ENCODE data around the gene FAAP20.

DNA sequence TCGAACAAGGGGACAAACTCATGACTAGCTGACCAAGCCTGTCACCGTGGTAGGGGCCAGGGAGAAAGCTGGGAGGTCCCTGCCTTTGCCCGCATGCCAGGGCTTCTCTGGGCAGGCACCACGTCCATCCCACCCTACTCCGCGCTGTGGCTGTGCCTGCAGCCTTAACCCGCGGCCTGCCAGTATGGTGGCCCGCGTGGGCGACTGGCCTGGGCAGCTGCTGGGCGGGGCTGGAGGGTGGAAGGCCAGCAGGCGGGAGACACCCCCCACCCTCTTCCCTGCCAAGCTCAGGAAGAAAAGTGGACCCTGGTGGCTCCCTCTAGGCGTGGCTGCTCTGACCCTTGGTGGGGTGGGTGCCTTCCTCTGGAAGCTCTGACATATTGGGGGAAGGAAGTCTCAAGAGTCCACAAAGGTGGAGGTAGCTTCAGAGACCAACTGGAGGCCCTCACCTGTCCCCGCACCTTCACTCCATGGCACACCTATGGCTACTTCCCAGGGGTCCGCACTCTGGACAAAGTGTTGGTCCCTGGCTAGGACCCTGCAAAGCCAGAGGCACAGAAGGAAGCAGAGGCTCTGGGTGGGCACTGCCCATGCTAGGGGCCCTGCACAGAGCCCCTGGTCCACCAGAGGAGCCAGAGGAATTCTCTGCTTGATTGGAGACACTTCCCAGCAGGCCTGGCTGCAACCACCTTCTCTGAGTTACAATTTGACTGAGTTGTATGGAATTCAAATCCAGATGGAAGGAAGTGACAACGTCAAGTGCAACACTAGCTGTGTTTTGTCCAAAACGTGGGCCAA, 30.3 kb upstream of the FAAP20 start:
- TF ChIP-seq, protein P1, sequence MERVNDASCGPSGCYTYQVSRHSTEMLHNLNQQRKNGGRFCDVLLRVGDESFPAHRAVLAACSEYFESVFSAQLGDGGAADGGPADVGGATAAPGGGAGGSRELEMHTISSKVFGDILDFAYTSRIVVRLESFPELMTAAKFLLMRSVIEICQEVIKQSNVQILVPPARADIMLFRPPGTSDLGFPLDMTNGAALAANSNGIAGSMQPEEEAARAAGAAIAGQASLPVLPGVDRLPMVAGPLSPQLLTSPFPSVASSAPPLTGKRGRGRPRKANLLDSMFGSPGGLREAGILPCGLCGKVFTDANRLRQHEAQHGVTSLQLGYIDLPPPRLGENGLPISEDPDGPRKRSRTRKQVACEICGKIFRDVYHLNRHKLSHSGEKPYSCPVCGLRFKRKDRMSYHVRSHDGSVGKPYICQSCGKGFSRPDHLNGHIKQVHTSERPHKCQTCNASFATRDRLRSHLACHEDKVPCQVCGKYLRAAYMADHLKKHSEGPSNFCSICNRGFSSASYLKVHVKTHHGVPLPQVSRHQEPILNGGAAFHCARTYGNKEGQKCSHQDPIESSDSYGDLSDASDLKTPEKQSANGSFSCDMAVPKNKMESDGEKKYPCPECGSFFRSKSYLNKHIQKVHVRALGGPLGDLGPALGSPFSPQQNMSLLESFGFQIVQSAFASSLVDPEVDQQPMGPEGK (tag by site-specific recombination; IDR thresholded peaks at IDR 0.05): no peak
- TF ChIP-seq, protein P2, sequence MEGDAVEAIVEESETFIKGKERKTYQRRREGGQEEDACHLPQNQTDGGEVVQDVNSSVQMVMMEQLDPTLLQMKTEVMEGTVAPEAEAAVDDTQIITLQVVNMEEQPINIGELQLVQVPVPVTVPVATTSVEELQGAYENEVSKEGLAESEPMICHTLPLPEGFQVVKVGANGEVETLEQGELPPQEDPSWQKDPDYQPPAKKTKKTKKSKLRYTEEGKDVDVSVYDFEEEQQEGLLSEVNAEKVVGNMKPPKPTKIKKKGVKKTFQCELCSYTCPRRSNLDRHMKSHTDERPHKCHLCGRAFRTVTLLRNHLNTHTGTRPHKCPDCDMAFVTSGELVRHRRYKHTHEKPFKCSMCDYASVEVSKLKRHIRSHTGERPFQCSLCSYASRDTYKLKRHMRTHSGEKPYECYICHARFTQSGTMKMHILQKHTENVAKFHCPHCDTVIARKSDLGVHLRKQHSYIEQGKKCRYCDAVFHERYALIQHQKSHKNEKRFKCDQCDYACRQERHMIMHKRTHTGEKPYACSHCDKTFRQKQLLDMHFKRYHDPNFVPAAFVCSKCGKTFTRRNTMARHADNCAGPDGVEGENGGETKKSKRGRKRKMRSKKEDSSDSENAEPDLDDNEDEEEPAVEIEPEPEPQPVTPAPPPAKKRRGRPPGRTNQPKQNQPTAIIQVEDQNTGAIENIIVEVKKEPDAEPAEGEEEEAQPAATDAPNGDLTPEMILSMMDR (tag by site-specific recombination; IDR thresholded peaks at IDR 0.05): no peak
- TF ChIP-seq ZNF610 (tag by site-specific recombination; IDR thresholded peaks at IDR 0.05; ENCODE audit: borderline replicate concordance) (no peak), TCF7L2 (IDR thresholded peaks at IDR 0.05; ENCODE audit: borderline replicate concordance, low read depth, low read length) (no peak), GLIS2 (tag by site-specific recombination; IDR thresholded peaks at IDR 0.05) (no peak), YY1 (tag by site-specific recombination; IDR thresholded peaks at IDR 0.05) (no peak), ZNF670 (tag by site-specific recombination; IDR thresholded peaks at IDR 0.05; ENCODE audit: low read depth) (no peak), ZNF138 (tag by site-specific recombination; IDR thresholded peaks at IDR 0.05; ENCODE audit: borderline replicate concordance) (no peak), MZF1 (tag by site-specific recombination; IDR thresholded peaks at IDR 0.05; ENCODE audit: borderline replicate concordance) (no peak), ZBTB7A (tag by site-specific recombination; IDR thresholded peaks at IDR 0.05; ENCODE audit: low read depth) (no peak), ZNF174 (tag by site-specific recombination; IDR thresholded peaks at IDR 0.05) (no peak), ZNF311 (tag by site-specific recombination; IDR thresholded peaks at IDR 0.05; ENCODE audit: borderline replicate concordance) (no peak)
- TF ChIP-seq, protein P3, sequence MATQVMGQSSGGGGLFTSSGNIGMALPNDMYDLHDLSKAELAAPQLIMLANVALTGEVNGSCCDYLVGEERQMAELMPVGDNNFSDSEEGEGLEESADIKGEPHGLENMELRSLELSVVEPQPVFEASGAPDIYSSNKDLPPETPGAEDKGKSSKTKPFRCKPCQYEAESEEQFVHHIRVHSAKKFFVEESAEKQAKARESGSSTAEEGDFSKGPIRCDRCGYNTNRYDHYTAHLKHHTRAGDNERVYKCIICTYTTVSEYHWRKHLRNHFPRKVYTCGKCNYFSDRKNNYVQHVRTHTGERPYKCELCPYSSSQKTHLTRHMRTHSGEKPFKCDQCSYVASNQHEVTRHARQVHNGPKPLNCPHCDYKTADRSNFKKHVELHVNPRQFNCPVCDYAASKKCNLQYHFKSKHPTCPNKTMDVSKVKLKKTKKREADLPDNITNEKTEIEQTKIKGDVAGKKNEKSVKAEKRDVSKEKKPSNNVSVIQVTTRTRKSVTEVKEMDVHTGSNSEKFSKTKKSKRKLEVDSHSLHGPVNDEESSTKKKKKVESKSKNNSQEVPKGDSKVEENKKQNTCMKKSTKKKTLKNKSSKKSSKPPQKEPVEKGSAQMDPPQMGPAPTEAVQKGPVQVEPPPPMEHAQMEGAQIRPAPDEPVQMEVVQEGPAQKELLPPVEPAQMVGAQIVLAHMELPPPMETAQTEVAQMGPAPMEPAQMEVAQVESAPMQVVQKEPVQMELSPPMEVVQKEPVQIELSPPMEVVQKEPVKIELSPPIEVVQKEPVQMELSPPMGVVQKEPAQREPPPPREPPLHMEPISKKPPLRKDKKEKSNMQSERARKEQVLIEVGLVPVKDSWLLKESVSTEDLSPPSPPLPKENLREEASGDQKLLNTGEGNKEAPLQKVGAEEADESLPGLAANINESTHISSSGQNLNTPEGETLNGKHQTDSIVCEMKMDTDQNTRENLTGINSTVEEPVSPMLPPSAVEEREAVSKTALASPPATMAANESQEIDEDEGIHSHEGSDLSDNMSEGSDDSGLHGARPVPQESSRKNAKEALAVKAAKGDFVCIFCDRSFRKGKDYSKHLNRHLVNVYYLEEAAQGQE (tag by site-specific recombination; IDR thresholded peaks at IDR 0.05): no peak
